Measurements from ENCODE around the gene MAPK7.

Gene MAPK7

DNA sequence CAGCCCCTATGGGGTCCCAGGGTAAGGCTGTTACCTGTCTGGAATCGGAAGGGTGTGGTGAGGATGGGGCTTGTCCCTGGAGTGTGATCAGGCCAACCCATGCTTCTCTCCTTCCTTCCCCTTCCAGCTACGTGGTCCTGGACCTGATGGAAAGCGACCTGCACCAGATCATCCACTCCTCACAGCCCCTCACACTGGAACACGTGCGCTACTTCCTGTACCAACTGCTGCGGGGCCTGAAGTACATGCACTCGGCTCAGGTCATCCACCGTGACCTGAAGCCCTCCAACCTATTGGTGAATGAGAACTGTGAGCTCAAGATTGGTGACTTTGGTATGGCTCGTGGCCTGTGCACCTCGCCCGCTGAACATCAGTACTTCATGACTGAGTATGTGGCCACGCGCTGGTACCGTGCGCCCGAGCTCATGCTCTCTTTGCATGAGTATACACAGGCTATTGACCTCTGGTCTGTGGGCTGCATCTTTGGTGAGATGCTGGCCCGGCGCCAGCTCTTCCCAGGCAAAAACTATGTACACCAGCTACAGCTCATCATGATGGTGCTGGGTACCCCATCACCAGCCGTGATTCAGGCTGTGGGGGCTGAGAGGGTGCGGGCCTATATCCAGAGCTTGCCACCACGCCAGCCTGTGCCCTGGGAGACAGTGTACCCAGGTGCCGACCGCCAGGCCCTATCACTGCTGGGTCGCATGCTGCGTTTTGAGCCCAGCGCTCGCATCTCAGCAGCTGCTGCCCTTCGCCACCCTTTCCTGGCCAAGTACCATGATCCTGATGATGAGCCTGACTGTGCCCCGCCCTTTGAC, 2.4 kb downstream of the MAPK7 start:
- TF ChIP-seq, protein P1, sequence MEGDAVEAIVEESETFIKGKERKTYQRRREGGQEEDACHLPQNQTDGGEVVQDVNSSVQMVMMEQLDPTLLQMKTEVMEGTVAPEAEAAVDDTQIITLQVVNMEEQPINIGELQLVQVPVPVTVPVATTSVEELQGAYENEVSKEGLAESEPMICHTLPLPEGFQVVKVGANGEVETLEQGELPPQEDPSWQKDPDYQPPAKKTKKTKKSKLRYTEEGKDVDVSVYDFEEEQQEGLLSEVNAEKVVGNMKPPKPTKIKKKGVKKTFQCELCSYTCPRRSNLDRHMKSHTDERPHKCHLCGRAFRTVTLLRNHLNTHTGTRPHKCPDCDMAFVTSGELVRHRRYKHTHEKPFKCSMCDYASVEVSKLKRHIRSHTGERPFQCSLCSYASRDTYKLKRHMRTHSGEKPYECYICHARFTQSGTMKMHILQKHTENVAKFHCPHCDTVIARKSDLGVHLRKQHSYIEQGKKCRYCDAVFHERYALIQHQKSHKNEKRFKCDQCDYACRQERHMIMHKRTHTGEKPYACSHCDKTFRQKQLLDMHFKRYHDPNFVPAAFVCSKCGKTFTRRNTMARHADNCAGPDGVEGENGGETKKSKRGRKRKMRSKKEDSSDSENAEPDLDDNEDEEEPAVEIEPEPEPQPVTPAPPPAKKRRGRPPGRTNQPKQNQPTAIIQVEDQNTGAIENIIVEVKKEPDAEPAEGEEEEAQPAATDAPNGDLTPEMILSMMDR (IDR thresholded peaks at IDR 0.05; ENCODE audit: low read depth, low read length, missing control alignments), result no peak
- no peak for DNase-seq (ENCODE audit: low read depth)
- H3K4me3 ChIP-seq (ENCODE audit: low read depth, low read length), result no peak overlapping the region

GRCh38 chr17:19381361-19381740, 3.1 kb downstream of the MAPK7 start:
- no peak overlapping the region for H3K4me3 ChIP-seq (ENCODE audit: low read depth, low read length)
- DNase-seq (ENCODE audit: low read depth), result no peak
- TF ChIP-seq, protein P1 (IDR thresholded peaks at IDR 0.05; ENCODE audit: low read depth, low read length, missing control alignments), result no peak

DNA sequence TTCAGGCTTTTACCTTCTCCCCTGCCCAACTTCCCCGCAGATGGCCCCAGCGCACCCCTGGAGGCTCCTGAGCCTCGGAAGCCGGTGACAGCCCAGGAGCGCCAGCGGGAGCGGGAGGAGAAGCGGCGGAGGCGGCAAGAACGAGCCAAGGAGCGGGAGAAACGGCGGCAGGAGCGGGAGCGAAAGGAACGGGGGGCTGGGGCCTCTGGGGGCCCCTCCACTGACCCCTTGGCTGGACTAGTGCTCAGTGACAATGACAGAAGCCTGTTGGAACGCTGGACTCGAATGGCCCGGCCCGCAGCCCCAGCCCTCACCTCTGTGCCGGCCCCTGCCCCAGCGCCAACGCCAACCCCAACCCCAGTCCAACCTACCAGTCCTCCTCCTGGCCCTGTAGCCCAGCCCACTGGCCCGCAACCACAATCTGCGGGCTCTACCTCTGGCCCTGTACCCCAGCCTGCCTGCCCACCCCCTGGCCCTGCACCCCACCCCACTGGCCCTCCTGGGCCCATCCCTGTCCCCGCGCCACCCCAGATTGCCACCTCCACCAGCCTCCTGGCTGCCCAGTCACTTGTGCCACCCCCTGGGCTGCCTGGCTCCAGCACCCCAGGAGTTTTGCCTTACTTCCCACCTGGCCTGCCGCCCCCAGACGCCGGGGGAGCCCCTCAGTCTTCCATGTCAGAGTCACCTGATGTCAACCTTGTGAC, 3.6 kb downstream of the MAPK7 start:
- TF ChIP-seq, protein P1 (IDR thresholded peaks at IDR 0.05; ENCODE audit: low read depth, low read length, missing control alignments), result no peak

GRCh38 chr17:19382531-19383444, 4.5 kb downstream of the MAPK7 start:
- TF ChIP-seq, protein P1 (IDR thresholded peaks at IDR 0.05; ENCODE audit: low read depth, low read length, missing control alignments), result no peak
- no peak overlapping the region for H3K4me3 ChIP-seq (ENCODE audit: low read depth, low read length)
- no peak for DNase-seq (ENCODE audit: low read depth)

More for the DNA sequence above, 3.6 kb downstream of the MAPK7 start:
- DNase-seq (ENCODE audit: low read depth), result no peak
- H3K4me3 ChIP-seq (ENCODE audit: low read depth, low read length), result no peak overlapping the region

- H3K4me3 ChIP-seq (ENCODE audit: low read depth, low read length), result no peak overlapping the region
- TF ChIP-seq, protein P1 (IDR thresholded peaks at IDR 0.05; ENCODE audit: low read depth, low read length, missing control alignments), result no peak
- DNase-seq (ENCODE audit: low read depth), result no peak
Observed at GRCh38 chr17:19383681-19384470, 5.6 kb downstream of the MAPK7 start.

Measured in GM12864 (cell line).